ENCODE measurements around the gene ZNF582.
"Not testable (repeated sequence)": the region's sequence is repeated elsewhere in the genome, so short reads cannot be mapped to it uniquely, and the experiment has no call there.

The ZNF582 gene

GRCh38 chr19:56351208-56351607, 42.1 kb downstream of the ZNF582 start:
- H3K36me3 ChIP-seq (ENCODE audit: control insufficient read depth, insufficient read depth, low read length): no peaks in the 10 kb centered on the region
- no peak overlapping the region for H3K4me3 ChIP-seq (ENCODE audit: low read length)
- no peak overlapping the region for H3K27ac ChIP-seq (ENCODE audit: low read length)
- H3K4me1 ChIP-seq (ENCODE audit: control insufficient read depth, insufficient read depth, low read length): no peaks in the 10 kb centered on the region
- DNase-seq (ENCODE audit: low read depth, low spot score): no peak
- WGBS (ENCODE audit: insufficient coverage, insufficient read length): no CpG with 5 or more reads among the region's 6 CpGs
- H3K9me3 ChIP-seq (ENCODE audit: control insufficient read depth, insufficient read depth, low read length): no peaks in the 10 kb centered on the region
- no peaks in the 10 kb centered on the region for H3K27me3 ChIP-seq (ENCODE audit: control insufficient read depth, insufficient read depth, low read length)

DNA sequence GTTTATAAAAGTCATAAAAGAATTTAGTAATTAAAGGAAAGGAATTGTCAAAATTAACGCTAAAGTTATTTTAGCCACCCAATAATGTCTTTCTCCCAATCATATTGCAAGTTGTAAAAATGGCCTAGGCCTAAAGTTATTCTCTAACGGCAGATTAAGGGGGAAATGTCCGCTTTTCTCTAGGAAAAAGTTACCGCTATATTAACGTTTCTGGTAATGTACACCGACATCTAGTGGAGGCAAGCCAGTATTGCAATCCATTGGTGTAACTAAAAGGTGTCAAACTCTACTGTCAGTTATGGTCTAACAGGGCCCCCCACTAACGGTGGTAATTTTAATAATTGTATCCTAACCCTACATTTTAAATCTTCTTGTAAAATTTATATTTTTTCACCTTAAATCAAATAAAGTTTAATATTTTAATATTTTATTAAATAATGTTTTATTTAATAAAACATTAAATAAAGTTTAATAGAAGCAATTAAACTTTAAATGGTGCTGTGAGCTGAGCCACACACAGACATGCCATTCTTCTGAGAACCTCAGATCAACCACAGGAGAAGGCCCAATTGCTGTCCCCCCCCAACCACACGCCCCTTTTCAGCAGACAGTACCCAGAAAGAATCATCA, 42.8 kb downstream of the ZNF582 start:
- peak; percentile 16 for DNase-seq (ENCODE audit: low read depth, low spot score)
- H3K27me3 ChIP-seq (ENCODE audit: control insufficient read depth, insufficient read depth, low read length): no peaks in the 10 kb centered on the region
- H3K27ac ChIP-seq (ENCODE audit: low read length): no peak overlapping the region
- H3K4me1 ChIP-seq (ENCODE audit: control insufficient read depth, insufficient read depth, low read length): no peaks in the 10 kb centered on the region
- no peaks in the 10 kb centered on the region for H3K9me3 ChIP-seq (ENCODE audit: control insufficient read depth, insufficient read depth, low read length)
- H3K36me3 ChIP-seq (ENCODE audit: control insufficient read depth, insufficient read depth, low read length): no peaks in the 10 kb centered on the region
- WGBS (ENCODE audit: insufficient coverage, insufficient read length): no CpG with 5 or more reads among the region's 8 CpGs
- no peak overlapping the region for H3K4me3 ChIP-seq (ENCODE audit: low read length)

- H3K4me3 ChIP-seq (ENCODE audit: low read length): no peak overlapping the region
- H3K9me3 ChIP-seq (ENCODE audit: control insufficient read depth, insufficient read depth, low read length): no peaks in the 10 kb centered on the region
- no peaks in the 10 kb centered on the region for H3K36me3 ChIP-seq (ENCODE audit: control insufficient read depth, insufficient read depth, low read length)
- DNase-seq (ENCODE audit: low read depth, low spot score): no peak
- no CpG with 5 or more reads among the region's 5 CpGs for WGBS (ENCODE audit: insufficient coverage, insufficient read length)
- H3K4me1 ChIP-seq (ENCODE audit: control insufficient read depth, insufficient read depth, low read length): no peaks in the 10 kb centered on the region
- H3K27ac ChIP-seq (ENCODE audit: low read length): no peak overlapping the region
- no peaks in the 10 kb centered on the region for H3K27me3 ChIP-seq (ENCODE audit: control insufficient read depth, insufficient read depth, low read length)
Measured at GRCh38 chr19:56348289-56348877, 45.0 kb downstream of the ZNF582 start.

- WGBS (ENCODE audit: insufficient coverage, insufficient read length): no CpG with 5 or more reads among the region's 7 CpGs
- Histone ChIP-seq H3K4me3 (ENCODE audit: low read length) (no peak overlapping the region), H3K9me3 (ENCODE audit: control insufficient read depth, insufficient read depth, low read length) (no peaks in the 10 kb centered on the region), H3K4me1 (ENCODE audit: control insufficient read depth, insufficient read depth, low read length) (no peaks in the 10 kb centered on the region), H3K36me3 (ENCODE audit: control insufficient read depth, insufficient read depth, low read length) (no peaks in the 10 kb centered on the region), H3K27ac (ENCODE audit: low read length) (no peak overlapping the region), H3K27me3 (ENCODE audit: control insufficient read depth, insufficient read depth, low read length) (no peaks in the 10 kb centered on the region)
- no peak for DNase-seq (ENCODE audit: low read depth, low spot score)
Measured at GRCh38 chr19:56347163-56347778, 46.1 kb downstream of the ZNF582 start.

DNA sequence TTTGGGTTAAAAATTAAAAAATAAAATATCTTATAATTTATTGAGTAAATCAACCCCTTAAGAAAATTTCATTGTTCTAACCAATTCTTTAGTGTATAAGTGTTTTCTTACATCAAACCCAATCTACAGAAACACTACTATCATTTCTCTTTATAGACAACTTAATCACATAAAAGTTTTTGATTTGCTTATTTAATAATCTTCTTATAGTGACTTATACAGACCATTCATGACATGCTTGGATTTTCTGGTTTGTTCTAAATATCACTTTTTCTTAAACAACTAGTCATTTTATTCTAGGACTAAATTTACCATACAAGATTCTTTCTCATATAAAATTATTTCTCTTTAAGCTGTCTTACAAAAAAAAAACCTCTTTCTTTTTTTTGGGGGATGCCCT, 51.4 kb downstream of the ZNF582 start:
- H3K36me3 ChIP-seq (ENCODE audit: control insufficient read depth, insufficient read depth, low read length): no peaks in the 10 kb centered on the region
- no peak overlapping the region for H3K4me3 ChIP-seq (ENCODE audit: low read length)
- no peak for DNase-seq (ENCODE audit: low read depth, low spot score)
- no peak overlapping the region for H3K27ac ChIP-seq (ENCODE audit: low read length)
- H3K9me3 ChIP-seq (ENCODE audit: control insufficient read depth, insufficient read depth, low read length): peaks cover 7% of the 10 kb centered on the region
- no peaks in the 10 kb centered on the region for H3K4me1 ChIP-seq (ENCODE audit: control insufficient read depth, insufficient read depth, low read length)
- no peaks in the 10 kb centered on the region for H3K27me3 ChIP-seq (ENCODE audit: control insufficient read depth, insufficient read depth, low read length)

- no CpG with 5 or more reads among the region's 10 CpGs for WGBS (ENCODE audit: insufficient coverage, insufficient read length)
Measured at GRCh38 chr19:56339031-56339430, 54.3 kb downstream of the ZNF582 start.

DNA sequence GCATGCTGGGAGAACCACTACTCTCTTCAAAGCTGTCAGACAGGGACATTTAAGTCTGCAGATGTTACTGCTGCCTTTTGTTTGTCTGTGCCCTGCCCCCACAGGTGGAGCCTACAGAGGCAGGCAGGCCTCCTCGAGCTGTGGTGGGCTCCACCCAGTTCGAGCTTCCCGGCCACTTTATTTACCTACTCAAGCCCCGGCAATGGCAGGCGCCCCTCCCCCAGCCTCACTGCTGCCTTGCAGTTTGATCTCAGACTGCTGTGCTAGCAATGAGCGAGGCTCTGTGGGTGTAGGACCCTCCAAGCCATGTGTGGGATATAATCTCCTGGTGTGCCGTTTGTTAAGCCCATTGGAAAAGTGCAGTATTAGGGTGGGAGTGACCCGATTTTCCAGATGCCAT, 56.3 kb downstream of the ZNF582 start:
- not testable (repeated sequence) for DNase-seq (ENCODE audit: low read depth, low spot score); H3K4me1 ChIP-seq (ENCODE audit: control insufficient read depth, insufficient read depth, low read length); H3K9me3 ChIP-seq (ENCODE audit: control insufficient read depth, insufficient read depth, low read length); H3K4me3 ChIP-seq (ENCODE audit: low read length); H3K27me3 ChIP-seq (ENCODE audit: control insufficient read depth, insufficient read depth, low read length); H3K27ac ChIP-seq (ENCODE audit: low read length); H3K36me3 ChIP-seq (ENCODE audit: control insufficient read depth, insufficient read depth, low read length)
- WGBS (ENCODE audit: insufficient coverage, insufficient read length): no CpG with 5 or more reads among the region's 8 CpGs

More at GRCh38 chr19:56339031-56339430, 54.3 kb downstream of the ZNF582 start:
- H3K9me3 ChIP-seq (ENCODE audit: control insufficient read depth, insufficient read depth, low read length); H3K36me3 ChIP-seq (ENCODE audit: control insufficient read depth, insufficient read depth, low read length); DNase-seq (ENCODE audit: low read depth, low spot score); H3K4me1 ChIP-seq (ENCODE audit: control insufficient read depth, insufficient read depth, low read length); H3K4me3 ChIP-seq (ENCODE audit: low read length); H3K27ac ChIP-seq (ENCODE audit: low read length); H3K27me3 ChIP-seq (ENCODE audit: control insufficient read depth, insufficient read depth, low read length): not testable (repeated sequence)

GRCh38 chr19:56335371-56335770, 58.0 kb downstream of the ZNF582 start:
- H3K27me3 ChIP-seq (ENCODE audit: control insufficient read depth, insufficient read depth, low read length); DNase-seq (ENCODE audit: low read depth, low spot score); H3K27ac ChIP-seq (ENCODE audit: low read length); H3K9me3 ChIP-seq (ENCODE audit: control insufficient read depth, insufficient read depth, low read length); H3K4me1 ChIP-seq (ENCODE audit: control insufficient read depth, insufficient read depth, low read length); H3K4me3 ChIP-seq (ENCODE audit: low read length); H3K36me3 ChIP-seq (ENCODE audit: control insufficient read depth, insufficient read depth, low read length): not testable (repeated sequence)

GRCh38 chr19:56333506-56333905, 59.8 kb downstream of the ZNF582 start:
- H3K9me3 ChIP-seq (ENCODE audit: control insufficient read depth, insufficient read depth, low read length): peaks cover 2% of the 10 kb centered on the region; the same call in 1 of the 2 replicates
- no peak for DNase-seq (ENCODE audit: low read depth, low spot score)
- H3K4me1 ChIP-seq (ENCODE audit: control insufficient read depth, insufficient read depth, low read length): no peaks in the 10 kb centered on the region
- H3K36me3 ChIP-seq (ENCODE audit: control insufficient read depth, insufficient read depth, low read length): no peaks in the 10 kb centered on the region
- H3K27ac ChIP-seq (ENCODE audit: low read length): no peak overlapping the region
- H3K4me3 ChIP-seq (ENCODE audit: low read length): no peak overlapping the region
- no peaks in the 10 kb centered on the region for H3K27me3 ChIP-seq (ENCODE audit: control insufficient read depth, insufficient read depth, low read length)
